ENCODE results near the gene PDE7B.

PDE7B gene

DNA sequence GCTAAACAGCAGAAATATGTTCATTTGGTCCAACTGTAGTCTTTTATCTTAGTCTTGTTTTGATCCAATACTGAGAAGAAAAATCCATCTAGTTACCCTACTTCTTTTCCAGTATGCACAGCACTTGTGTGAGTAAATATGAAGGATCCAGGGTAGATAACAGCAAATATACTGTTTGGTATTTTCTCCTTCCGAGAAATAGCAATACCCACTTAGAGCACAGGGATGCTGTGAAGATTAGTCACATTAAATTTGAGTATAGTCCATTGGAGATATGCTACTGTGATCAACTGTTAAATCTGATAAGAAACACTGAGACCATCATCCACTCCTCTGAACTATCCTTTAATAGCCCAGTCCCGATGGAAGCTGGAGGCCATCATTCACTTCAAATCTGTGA lies 145.2 kb downstream of the PDE7B start:
- Histone ChIP-seq H4K20me1 (ENCODE audit: insufficient read depth) (no peaks in the 10 kb centered on the region), H3K79me2 (ENCODE audit: insufficient read depth, low read depth) (no peaks in the 10 kb centered on the region), H3K36me3 (ENCODE audit: insufficient read depth) (no peaks in the 10 kb centered on the region), H3K27ac (no peak overlapping the region), H3K4me3 (IDR thresholded peaks at IDR 0.05; ENCODE audit: insufficient read depth, low read depth, low read length) (no peak overlapping the region), H3K4me1 (ENCODE audit: low read depth, poor library complexity, severe bottlenecking) (no peaks in the 10 kb centered on the region), H3K9ac (no peak overlapping the region), H2AFZ (ENCODE audit: low read depth) (no peak overlapping the region), H3K27me3 (ENCODE audit: insufficient read depth, low read depth) (no peaks in the 10 kb centered on the region), H3K4me2 (no peak overlapping the region)
- TF ChIP-seq, protein P1, sequence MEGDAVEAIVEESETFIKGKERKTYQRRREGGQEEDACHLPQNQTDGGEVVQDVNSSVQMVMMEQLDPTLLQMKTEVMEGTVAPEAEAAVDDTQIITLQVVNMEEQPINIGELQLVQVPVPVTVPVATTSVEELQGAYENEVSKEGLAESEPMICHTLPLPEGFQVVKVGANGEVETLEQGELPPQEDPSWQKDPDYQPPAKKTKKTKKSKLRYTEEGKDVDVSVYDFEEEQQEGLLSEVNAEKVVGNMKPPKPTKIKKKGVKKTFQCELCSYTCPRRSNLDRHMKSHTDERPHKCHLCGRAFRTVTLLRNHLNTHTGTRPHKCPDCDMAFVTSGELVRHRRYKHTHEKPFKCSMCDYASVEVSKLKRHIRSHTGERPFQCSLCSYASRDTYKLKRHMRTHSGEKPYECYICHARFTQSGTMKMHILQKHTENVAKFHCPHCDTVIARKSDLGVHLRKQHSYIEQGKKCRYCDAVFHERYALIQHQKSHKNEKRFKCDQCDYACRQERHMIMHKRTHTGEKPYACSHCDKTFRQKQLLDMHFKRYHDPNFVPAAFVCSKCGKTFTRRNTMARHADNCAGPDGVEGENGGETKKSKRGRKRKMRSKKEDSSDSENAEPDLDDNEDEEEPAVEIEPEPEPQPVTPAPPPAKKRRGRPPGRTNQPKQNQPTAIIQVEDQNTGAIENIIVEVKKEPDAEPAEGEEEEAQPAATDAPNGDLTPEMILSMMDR (conservative IDR thresholded peaks at IDR 0.05; ENCODE audit: low read depth, low read length): no peak

DNA sequence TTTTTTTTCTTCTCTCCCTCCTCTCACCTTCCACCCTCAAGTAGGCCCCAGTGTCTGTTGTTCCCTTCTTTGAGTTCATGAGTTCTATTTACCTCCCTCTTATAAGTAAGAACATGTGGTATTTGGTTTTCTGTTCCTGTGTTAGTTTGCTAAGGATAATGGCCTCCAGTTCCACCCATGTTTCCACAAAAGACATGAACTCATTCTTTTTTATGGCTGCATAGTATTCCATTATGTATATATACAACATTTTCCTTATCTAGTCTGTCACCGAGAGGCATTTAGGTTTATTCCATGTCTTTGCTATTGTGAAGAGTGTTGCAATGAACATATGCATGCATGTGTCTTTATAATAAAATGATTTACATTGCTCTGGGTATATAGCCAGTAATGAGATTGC lies 147.9 kb downstream of the PDE7B start:
- TF ChIP-seq, protein P1 (conservative IDR thresholded peaks at IDR 0.05; ENCODE audit: low read depth, low read length): no peak
- H3K4me2 ChIP-seq: no peak overlapping the region
- H3K79me2 ChIP-seq (ENCODE audit: insufficient read depth, low read depth): no peaks in the 10 kb centered on the region
- H3K27ac ChIP-seq: no peak overlapping the region
- H3K4me1 ChIP-seq (ENCODE audit: low read depth, poor library complexity, severe bottlenecking): no peaks in the 10 kb centered on the region
- H3K4me3 ChIP-seq (IDR thresholded peaks at IDR 0.05; ENCODE audit: insufficient read depth, low read depth, low read length): no peak overlapping the region
- H2AFZ ChIP-seq (ENCODE audit: low read depth): no peak overlapping the region
- H4K20me1 ChIP-seq (ENCODE audit: insufficient read depth): no peaks in the 10 kb centered on the region
- no peak overlapping the region for H3K9ac ChIP-seq
- H3K36me3 ChIP-seq (ENCODE audit: insufficient read depth): no peaks in the 10 kb centered on the region
- no peaks in the 10 kb centered on the region for H3K27me3 ChIP-seq (ENCODE audit: insufficient read depth, low read depth)

DNA sequence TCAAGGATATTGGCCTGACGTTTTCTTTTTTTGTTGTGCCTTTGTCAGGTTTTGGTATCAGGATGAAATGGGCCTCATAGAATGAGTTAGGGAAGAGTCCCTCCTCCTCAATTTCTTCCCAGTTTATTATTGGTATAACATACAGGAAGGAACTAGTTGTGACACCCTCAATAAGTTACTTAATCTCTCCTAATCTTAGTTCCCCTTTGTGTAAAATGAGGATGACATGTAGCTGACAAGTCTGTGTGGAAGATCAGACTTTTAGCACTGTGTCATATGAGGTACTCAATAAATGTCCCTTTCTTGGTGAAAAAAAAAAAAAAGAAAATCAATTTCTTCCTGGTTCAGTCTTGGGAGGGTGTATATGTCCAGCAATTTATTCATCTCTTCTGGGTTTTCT lies 155.8 kb downstream of the PDE7B start:
- Histone ChIP-seq H4K20me1 (ENCODE audit: insufficient read depth) (no peaks in the 10 kb centered on the region), H3K4me3 (IDR thresholded peaks at IDR 0.05; ENCODE audit: insufficient read depth, low read depth, low read length) (no peak overlapping the region), H3K4me1 (ENCODE audit: low read depth, poor library complexity, severe bottlenecking) (no peaks in the 10 kb centered on the region), H3K27ac (no peak overlapping the region), H3K36me3 (ENCODE audit: insufficient read depth) (no peaks in the 10 kb centered on the region), H2AFZ (ENCODE audit: low read depth) (no peak overlapping the region), H3K27me3 (ENCODE audit: insufficient read depth, low read depth) (no peaks in the 10 kb centered on the region), H3K79me2 (ENCODE audit: insufficient read depth, low read depth) (no peaks in the 10 kb centered on the region), H3K9ac (no peak overlapping the region), H3K4me2 (no peak overlapping the region)
- TF ChIP-seq, protein P1 (conservative IDR thresholded peaks at IDR 0.05; ENCODE audit: low read depth, low read length): no peak

DNA sequence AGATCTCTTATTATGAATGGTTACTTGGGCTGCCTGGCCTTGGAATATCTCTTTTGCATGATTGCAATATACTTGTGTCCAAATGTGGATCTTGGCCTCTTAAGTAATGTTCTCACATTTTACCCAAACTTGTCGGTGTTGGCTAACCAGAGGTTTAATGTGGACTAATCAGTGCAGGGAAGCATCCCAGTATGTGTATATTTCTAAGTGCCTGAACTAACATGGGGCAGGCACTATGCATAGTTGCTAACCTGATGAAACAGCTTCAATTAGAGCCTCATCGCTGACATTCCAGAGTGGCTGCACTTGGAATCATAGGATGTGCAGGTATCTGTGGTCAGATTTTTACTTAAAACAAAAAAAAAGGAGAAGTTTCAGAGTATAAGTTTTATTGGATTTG lies 160.0 kb downstream of the PDE7B start:
- Histone ChIP-seq H3K9ac (no peak overlapping the region), H3K4me3 (IDR thresholded peaks at IDR 0.05; ENCODE audit: insufficient read depth, low read depth, low read length) (no peak overlapping the region), H3K36me3 (ENCODE audit: insufficient read depth) (no peaks in the 10 kb centered on the region), H3K4me2 (no peak overlapping the region), H3K27me3 (ENCODE audit: insufficient read depth, low read depth) (no peaks in the 10 kb centered on the region), H2AFZ (ENCODE audit: low read depth) (no peak overlapping the region), H3K79me2 (ENCODE audit: insufficient read depth, low read depth) (no peaks in the 10 kb centered on the region), H3K27ac (no peak overlapping the region), H3K4me1 (ENCODE audit: low read depth, poor library complexity, severe bottlenecking) (no peaks in the 10 kb centered on the region), H4K20me1 (ENCODE audit: insufficient read depth) (no peaks in the 10 kb centered on the region)
- TF ChIP-seq, protein P1 (conservative IDR thresholded peaks at IDR 0.05; ENCODE audit: low read depth, low read length): no peak
